HepG2 (cell line): Measurements from ENCODE around the gene YWHAH. TPM values are rescaled to one million over a fixed set of nuclear protein-coding genes. Genes with fewer than 3 reads are reported as not detected.

Source experiments
- ETV5 ChIP-seq: IDR thresholded peaks from 2 replicates; pipeline ENCODE4 v1.6.1; 2018; ENCODE audit warnings: missing biosample characterization, missing genetic modification reagents, inconsistent platforms, borderline replicate concordance
- MEF2D ChIP-seq: sonication (generic); formaldehyde crosslinking; IDR thresholded peaks from 2 replicates; pipeline ENCODE4 v1.5.1; 2020; ENCODE audit warnings: mild to moderate bottlenecking, missing genetic modification reagents
- NCOR1 ChIP-seq: fragments of 200-600 bp; sonication (generic); IDR thresholded peaks from 2 replicates; pipeline ENCODE4 v1.7.0; 2017; ENCODE audit warnings: antibody characterized with exemption, low read length, borderline replicate concordance
- PHF21A ChIP-seq: sonication (generic); formaldehyde crosslinking; IDR thresholded peaks from 2 replicates; pipeline ENCODE4 v1.5.0; 2020; ENCODE audit warnings: mild to moderate bottlenecking, missing genetic modification reagents
- RORA ChIP-seq: sonication (generic); formaldehyde crosslinking; IDR thresholded peaks from 2 replicates; pipeline ENCODE4 v1.5.0; 2020; ENCODE audit warnings: mild to moderate bottlenecking, missing genetic modification reagents, moderate library complexity
- SOX5 ChIP-seq: IDR thresholded peaks from 2 replicates; pipeline ENCODE4 v1.6.1; 2016; ENCODE audit warnings: borderline replicate concordance
- SP1 ChIP-seq, 2 experiments: fragments of 450-650 bp in 1 of 2; sonication (generic) in 1 of 2; formaldehyde crosslinking in 1 of 2; IDR thresholded peaks; 2 replicates each; pipeline versions ENCODE4 v1.4.0 to v1.6.1; 2016 to 2020; ENCODE audit warnings: missing genetic modification reagents in 1 of 2
- WIZ ChIP-seq: sonication (generic); formaldehyde crosslinking; IDR thresholded peaks from 2 replicates; pipeline ENCODE4 v1.5.1; 2020; ENCODE audit warnings: mild to moderate bottlenecking, missing genetic modification reagents
- ZBTB20 ChIP-seq: sonication (generic); formaldehyde crosslinking; IDR thresholded peaks from 2 replicates; pipeline ENCODE4 v1.8.1; 2023; ENCODE audit warnings: missing genetic modification reagents, low read depth, mild to moderate bottlenecking, borderline replicate concordance
- ZFAT ChIP-seq: sonication (generic); formaldehyde crosslinking; conservative IDR thresholded peaks from 2 replicates; pipeline ENCODE4 v1.8.1; 2023; ENCODE audit warnings: missing genetic modification reagents, inconsistent platforms
- ZMYM4 ChIP-seq: sonication (generic); formaldehyde crosslinking; IDR thresholded peaks from 2 replicates; pipeline ENCODE4 v1.8.1; 2023; ENCODE audit warnings: mild to moderate bottlenecking, missing genetic modification reagents
- ZNF331 ChIP-seq: sonication (generic); formaldehyde crosslinking; IDR thresholded peaks from 2 replicates; pipeline ENCODE4 v1.4.0; 2020; ENCODE audit warnings: missing genetic modification reagents
- ZNF460 ChIP-seq: sonication (generic); formaldehyde crosslinking; IDR thresholded peaks from 2 replicates; pipeline ENCODE4 v1.5.1; 2020; ENCODE audit warnings: missing genetic modification reagents, mild to moderate bottlenecking, borderline replicate concordance
- ZNF768 ChIP-seq: sonication (generic); formaldehyde crosslinking; IDR thresholded peaks from 2 replicates; pipeline ENCODE4 v1.4.0; 2020; ENCODE audit warnings: missing genetic modification reagents
- polyA plus RNA-seq, 8 experiments: library from polyadenylated mRNA; depleted of rRNA in 3 of 8; stranded (reverse) in 7 of 8; unstranded in 1 of 8; fragments of >200 nt; fragmentation: Illumina TruSeq in 4 of 8; extraction: Trizol in 4 of 8; gene quantifications; 2 replicates each; pipeline versions ENCODE4 v1.2.1 to v1.2.3, GENCODE V29; 2011 to 2016; ENCODE audit warnings: low read depth in 4 of 8, missing spikeins in 1 of 8, mixed read lengths in 1 of 8; ENCODE audit not compliant: insufficient read depth in 1 of 8
- total RNA-seq, 5 experiments: library from RNA; depleted of rRNA; stranded (reverse); fragments of >200 nt; fragmentation: Illumina TruSeq; extraction: Trizol; gene quantifications; 2 replicates each; pipeline ENCODE4 v1.2.3, GENCODE V29; 2016; ENCODE audit warnings: low read depth in 1 of 5
- TF ChIP-seq, protein P1 (sequence below): sonication (generic); formaldehyde crosslinking; IDR thresholded peaks from 2 replicates; pipeline ENCODE4 v1.8.0; 2022; ENCODE audit warnings: mild to moderate bottlenecking, missing genetic modification reagents, moderate library complexity
- TF ChIP-seq, protein P2 (sequence below): sonication (generic); formaldehyde crosslinking; conservative IDR thresholded peaks from 2 replicates; pipeline ENCODE4 v1.4.0; 2020; ENCODE audit warnings: mild to moderate bottlenecking, missing genetic modification reagents, moderate library complexity
- TF ChIP-seq, protein P3 (sequence below): sonication (generic); formaldehyde crosslinking; IDR thresholded peaks from 2 replicates; pipeline ENCODE4 v1.4.0; 2020; ENCODE audit warnings: missing genetic modification reagents, borderline replicate concordance
- TF ChIP-seq, protein P4 (sequence below): IDR thresholded peaks from 2 replicates; pipeline ENCODE4 v1.6.1; 2012; ENCODE audit warnings: low read depth, low read length, improper control_type of control experiment
- TF ChIP-seq, protein P5 (sequence below): sonication (generic); formaldehyde crosslinking; conservative IDR thresholded peaks from 2 replicates; pipeline ENCODE4 v1.5.0; 2020; ENCODE audit warnings: missing genetic modification reagents

YWHAH gene
- total and polyA plus RNA-seq, 2 of the 13 experiments (the other 11 are each of a cell fraction or from before 2014, with no cell fraction given), result 35.6 to 92.7 TPM

DNA sequence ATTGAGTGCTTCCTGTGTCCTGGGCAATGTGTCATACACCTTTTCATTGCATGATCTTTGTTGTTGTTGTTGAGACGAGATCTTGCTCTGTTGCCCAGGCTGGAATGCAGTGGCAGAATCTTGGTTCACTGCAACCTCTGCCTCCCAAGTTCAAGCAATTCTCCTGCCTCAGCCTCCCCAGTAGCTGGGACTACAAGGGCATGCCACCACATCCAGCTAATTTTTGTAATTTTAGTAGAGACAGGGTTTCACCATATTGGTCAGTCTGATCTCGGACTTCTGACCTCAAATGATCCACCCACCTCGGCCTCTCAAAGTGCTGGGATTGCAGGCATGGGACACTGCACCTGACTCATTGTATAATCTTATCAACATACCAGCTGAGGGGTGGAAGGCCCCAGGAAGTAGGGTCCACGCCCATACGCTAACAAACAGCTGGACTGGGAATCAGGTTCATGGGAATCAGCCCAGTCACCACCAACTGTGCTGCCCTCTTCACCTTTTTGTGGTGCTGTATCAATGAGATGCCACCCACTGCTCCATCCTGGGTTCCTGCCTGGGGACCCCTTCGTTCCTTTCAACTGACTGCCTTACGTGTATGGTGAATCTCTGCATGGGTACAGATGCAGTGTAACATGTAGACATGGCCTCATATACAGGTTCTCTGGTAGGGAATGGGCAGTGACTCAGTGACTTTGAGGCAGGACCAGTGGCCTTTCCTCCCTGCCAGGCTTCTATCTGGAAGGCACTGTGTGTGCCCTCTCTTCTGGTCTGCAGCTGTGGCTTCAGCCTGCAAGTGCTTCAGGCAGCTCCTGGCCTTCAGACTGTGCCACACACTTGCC is 32.5 kb upstream of the YWHAH start (continued):
- TF ChIP-seq ZNF331 (CRISPR knock-in tag) (peak; percentile 58; the same call in 1 of the 2 replicates), NCOR1 (peak; percentile 61; the same call in 1 of the 2 replicates), ZMYM4 (CRISPR knock-in tag) (peak; percentile 42; the same call in 1 of the 2 replicates), ZNF460 (CRISPR knock-in tag) (peak; percentile 83), SOX5 (CRISPR knock-in tag) (peak; percentile 87; the same call in 1 of the 2 replicates), ZFAT (CRISPR knock-in tag) (no peak), ETV5 (CRISPR knock-in tag) (peak; percentile 92), WIZ (CRISPR knock-in tag) (no peak), ZBTB20 (CRISPR knock-in tag) (peak; percentile 64; the same call in 1 of the 2 replicates), SP1 (IDR thresholded peaks at IDR 0.05) (no peak), SP1 (CRISPR knock-in tag; IDR thresholded peaks at IDR 0.05) (no peak), PHF21A (CRISPR knock-in tag) (peak; percentile 89), ZNF768 (CRISPR knock-in tag) (no peak), MEF2D (CRISPR knock-in tag) (0 out of 2 replicates have a peak, but pooled peaks have one; percentile 18), RORA (no peak)
- TF ChIP-seq, protein P1, sequence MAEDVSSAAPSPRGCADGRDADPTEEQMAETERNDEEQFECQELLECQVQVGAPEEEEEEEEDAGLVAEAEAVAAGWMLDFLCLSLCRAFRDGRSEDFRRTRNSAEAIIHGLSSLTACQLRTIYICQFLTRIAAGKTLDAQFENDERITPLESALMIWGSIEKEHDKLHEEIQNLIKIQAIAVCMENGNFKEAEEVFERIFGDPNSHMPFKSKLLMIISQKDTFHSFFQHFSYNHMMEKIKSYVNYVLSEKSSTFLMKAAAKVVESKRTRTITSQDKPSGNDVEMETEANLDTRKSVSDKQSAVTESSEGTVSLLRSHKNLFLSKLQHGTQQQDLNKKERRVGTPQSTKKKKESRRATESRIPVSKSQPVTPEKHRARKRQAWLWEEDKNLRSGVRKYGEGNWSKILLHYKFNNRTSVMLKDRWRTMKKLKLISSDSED (CRISPR knock-in tag), result no peak
- TF ChIP-seq, protein P2, sequence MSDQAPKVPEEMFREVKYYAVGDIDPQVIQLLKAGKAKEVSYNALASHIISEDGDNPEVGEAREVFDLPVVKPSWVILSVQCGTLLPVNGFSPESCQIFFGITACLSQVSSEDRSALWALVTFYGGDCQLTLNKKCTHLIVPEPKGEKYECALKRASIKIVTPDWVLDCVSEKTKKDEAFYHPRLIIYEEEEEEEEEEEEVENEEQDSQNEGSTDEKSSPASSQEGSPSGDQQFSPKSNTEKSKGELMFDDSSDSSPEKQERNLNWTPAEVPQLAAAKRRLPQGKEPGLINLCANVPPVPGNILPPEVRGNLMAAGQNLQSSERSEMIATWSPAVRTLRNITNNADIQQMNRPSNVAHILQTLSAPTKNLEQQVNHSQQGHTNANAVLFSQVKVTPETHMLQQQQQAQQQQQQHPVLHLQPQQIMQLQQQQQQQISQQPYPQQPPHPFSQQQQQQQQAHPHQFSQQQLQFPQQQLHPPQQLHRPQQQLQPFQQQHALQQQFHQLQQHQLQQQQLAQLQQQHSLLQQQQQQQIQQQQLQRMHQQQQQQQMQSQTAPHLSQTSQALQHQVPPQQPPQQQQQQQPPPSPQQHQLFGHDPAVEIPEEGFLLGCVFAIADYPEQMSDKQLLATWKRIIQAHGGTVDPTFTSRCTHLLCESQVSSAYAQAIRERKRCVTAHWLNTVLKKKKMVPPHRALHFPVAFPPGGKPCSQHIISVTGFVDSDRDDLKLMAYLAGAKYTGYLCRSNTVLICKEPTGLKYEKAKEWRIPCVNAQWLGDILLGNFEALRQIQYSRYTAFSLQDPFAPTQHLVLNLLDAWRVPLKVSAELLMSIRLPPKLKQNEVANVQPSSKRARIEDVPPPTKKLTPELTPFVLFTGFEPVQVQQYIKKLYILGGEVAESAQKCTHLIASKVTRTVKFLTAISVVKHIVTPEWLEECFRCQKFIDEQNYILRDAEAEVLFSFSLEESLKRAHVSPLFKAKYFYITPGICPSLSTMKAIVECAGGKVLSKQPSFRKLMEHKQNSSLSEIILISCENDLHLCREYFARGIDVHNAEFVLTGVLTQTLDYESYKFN (CRISPR knock-in tag), result peak; percentile 83
- TF ChIP-seq, protein P3, sequence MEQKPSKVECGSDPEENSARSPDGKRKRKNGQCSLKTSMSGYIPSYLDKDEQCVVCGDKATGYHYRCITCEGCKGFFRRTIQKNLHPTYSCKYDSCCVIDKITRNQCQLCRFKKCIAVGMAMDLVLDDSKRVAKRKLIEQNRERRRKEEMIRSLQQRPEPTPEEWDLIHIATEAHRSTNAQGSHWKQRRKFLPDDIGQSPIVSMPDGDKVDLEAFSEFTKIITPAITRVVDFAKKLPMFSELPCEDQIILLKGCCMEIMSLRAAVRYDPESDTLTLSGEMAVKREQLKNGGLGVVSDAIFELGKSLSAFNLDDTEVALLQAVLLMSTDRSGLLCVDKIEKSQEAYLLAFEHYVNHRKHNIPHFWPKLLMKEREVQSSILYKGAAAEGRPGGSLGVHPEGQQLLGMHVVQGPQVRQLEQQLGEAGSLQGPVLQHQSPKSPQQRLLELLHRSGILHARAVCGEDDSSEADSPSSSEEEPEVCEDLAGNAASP, result peak; percentile 92
- TF ChIP-seq, protein P4, sequence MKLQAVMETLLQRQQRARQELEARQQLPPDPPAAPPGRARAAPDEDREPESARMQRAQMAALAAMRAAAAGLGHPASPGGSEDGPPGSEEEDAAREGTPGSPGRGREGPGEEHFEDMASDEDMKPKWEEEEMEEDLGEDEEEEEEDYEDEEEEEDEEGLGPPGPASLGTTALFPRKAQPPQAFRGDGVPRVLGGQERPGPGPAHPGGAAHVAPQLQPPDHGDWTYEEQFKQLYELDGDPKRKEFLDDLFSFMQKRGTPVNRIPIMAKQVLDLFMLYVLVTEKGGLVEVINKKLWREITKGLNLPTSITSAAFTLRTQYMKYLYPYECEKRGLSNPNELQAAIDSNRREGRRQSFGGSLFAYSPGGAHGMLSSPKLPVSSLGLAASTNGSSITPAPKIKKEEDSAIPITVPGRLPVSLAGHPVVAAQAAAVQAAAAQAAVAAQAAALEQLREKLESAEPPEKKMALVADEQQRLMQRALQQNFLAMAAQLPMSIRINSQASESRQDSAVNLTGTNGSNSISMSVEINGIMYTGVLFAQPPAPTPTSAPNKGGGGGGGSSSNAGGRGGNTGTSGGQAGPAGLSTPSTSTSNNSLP, result peak; percentile 71
- TF ChIP-seq, protein P5, sequence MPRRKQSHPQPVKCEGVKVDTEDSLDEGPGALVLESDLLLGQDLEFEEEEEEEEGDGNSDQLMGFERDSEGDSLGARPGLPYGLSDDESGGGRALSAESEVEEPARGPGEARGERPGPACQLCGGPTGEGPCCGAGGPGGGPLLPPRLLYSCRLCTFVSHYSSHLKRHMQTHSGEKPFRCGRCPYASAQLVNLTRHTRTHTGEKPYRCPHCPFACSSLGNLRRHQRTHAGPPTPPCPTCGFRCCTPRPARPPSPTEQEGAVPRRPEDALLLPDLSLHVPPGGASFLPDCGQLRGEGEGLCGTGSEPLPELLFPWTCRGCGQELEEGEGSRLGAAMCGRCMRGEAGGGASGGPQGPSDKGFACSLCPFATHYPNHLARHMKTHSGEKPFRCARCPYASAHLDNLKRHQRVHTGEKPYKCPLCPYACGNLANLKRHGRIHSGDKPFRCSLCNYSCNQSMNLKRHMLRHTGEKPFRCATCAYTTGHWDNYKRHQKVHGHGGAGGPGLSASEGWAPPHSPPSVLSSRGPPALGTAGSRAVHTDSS (CRISPR knock-in tag), result no peak
